CD8-positive, alpha-beta memory T cell (primary cell): Measurements from ENCODE around the gene FTCD. TPM values are rescaled to one million over a fixed set of nuclear protein-coding genes. Genes with fewer than 3 reads are reported as not detected.
"Not testable (repeated sequence)": the region's sequence is repeated elsewhere in the genome, so short reads cannot be mapped to it uniquely, and the experiment has no call there.

Source experiments
- CTCF ChIA-PET: fragments of 350-600 bp; sonication (Branson Sonifier 250); formaldehyde crosslinking; loops from one replicate; lab custom pipeline; 2021; ENCODE audit warnings: antibody characterized with exemption; lab: Charles Lee
- POLR2A ChIA-PET: fragments of 350-600 bp; sonication (Branson Sonifier 250); formaldehyde crosslinking; loops from one replicate; lab custom pipeline; 2021; ENCODE audit warnings: antibody characterized with exemption; lab: Charles Lee
- DNase-seq, 5 donors: peaks; one replicate each; pipeline versions ENCODE4 v3.0.0 to v3.0.0-alpha.2; 2020 to 2022; ENCODE audit warnings: mixed read lengths in 1 of 5
- H3K27ac ChIP-seq: one replicate; pipeline ENCODE4 v1.7.0; 2013; ENCODE audit warnings: low read depth, mild to moderate bottlenecking, low read length, moderate library complexity
- H3K27me3 ChIP-seq: 2 replicates; pipeline ENCODE4 v1.7.0; 2013; ENCODE audit warnings: low read length, mild to moderate bottlenecking; ENCODE audit not compliant: insufficient read depth, poor library complexity, severe bottlenecking
- H3K36me3 ChIP-seq: 2 replicates; pipeline ENCODE4 v1.7.0; 2013; ENCODE audit warnings: mild to moderate bottlenecking, low read length, moderate library complexity; ENCODE audit not compliant: insufficient read depth
- H3K4me1 ChIP-seq: 2 replicates; pipeline ENCODE4 v1.7.0; 2013; ENCODE audit warnings: mild to moderate bottlenecking, low read length, moderate library complexity; ENCODE audit not compliant: insufficient read depth
- H3K4me3 ChIP-seq: 2 replicates; pipeline ENCODE4 v1.7.0; 2013; ENCODE audit warnings: mild to moderate bottlenecking, low read length
- H3K9me3 ChIP-seq: 2 replicates; pipeline ENCODE4 v1.7.0; 2013; ENCODE audit warnings: mild to moderate bottlenecking, low read length
- H3K27ac Mint-ChIP-seq, 8 donors: one replicate each; pipeline ENCODE4 v1.8.0; 2020 to 2021; ENCODE audit warnings: mixed read lengths in 8 of 8, mild to moderate bottlenecking in 6 of 8, inconsistent platforms in 3 of 8, moderate library complexity in 3 of 8
- H3K27me3 Mint-ChIP-seq, 2 donors: one replicate each; pipeline ENCODE4 v1.8.0; 2020 to 2021; ENCODE audit warnings: mixed read lengths in 2 of 2, mild to moderate bottlenecking in 1 of 2, moderate library complexity in 1 of 2
- H3K36me3 Mint-ChIP-seq, 3 donors: one replicate each; pipeline ENCODE4 v1.8.0; 2020 to 2021; ENCODE audit warnings: mixed read lengths in 3 of 3, inconsistent platforms in 1 of 3, mild to moderate bottlenecking in 1 of 3
- H3K4me1 Mint-ChIP-seq, 3 donors: one replicate each; pipeline ENCODE4 v1.8.0; 2020 to 2021; ENCODE audit warnings: mixed read lengths in 3 of 3, inconsistent platforms in 1 of 3, mild to moderate bottlenecking in 1 of 3
- H3K4me3 Mint-ChIP-seq, 7 donors: one replicate each; pipeline ENCODE4 v1.8.0; 2020 to 2021; ENCODE audit warnings: mixed read lengths in 7 of 7, mild to moderate bottlenecking in 6 of 7, moderate library complexity in 4 of 7, inconsistent platforms in 2 of 7
- H3K9me3 Mint-ChIP-seq, 5 donors: one replicate each; pipeline ENCODE4 v1.8.0; 2020 to 2022; ENCODE audit warnings: mixed read lengths in 5 of 5, mild to moderate bottlenecking in 3 of 5, moderate library complexity in 2 of 5, inconsistent platforms in 1 of 5
- polyA plus RNA-seq: library from polyadenylated mRNA; unstranded; fragments of 300-500 nt; fragmentation: Illumina TruSeq; gene quantifications from one replicate; pipeline ENCODE4 v1.2.3, GENCODE V29; 2021
- total RNA-seq, 2 experiments: library from RNA; stranded (reverse); gene quantifications; one replicate each; pipeline ENCODE4 v1.2.3, GENCODE V29; 2021

The FTCD gene
- total and polyA plus RNA-seq, 3 experiments from 2014 or later = not detected

DNA sequence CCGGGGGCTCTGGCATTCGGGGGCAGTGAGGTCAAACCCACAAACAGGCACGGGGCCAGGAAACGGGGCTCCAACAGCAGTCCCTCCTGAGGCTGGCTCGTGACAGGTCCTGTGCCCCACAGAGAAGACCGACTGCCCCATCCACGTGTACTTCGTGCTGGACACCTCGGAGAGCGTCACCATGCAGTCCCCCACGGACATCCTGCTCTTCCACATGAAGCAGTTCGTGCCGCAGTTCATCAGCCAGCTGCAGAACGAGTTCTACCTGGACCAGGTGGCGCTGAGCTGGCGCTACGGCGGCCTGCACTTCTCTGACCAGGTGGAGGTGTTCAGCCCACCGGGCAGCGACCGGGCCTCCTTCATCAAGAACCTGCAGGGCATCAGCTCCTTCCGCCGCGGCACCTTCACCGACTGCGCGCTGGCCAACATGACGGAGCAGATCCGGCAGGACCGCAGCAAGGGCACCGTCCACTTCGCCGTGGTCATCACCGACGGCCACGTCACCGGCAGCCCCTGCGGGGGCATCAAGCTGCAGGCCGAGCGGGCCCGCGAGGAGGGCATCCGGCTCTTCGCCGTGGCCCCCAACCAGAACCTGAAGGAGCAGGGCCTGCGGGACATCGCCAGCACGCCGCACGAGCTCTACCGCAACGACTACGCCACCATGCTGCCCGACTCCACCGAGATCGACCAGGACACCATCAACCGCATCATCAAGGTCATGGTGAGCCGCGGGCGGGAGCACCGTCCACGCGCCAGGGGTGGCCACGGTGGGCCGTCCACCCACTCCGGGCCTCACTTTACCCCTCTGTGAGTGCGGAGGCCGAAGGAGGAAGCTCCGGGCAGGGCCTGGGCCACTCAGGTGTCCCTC is 43.3 kb downstream of the FTCD start:
- POLR2A ChIA-PET = interaction anchor here (0.5 kb wide), 1 partner anchor 11 kb away, joined by 6 read pairs; no protein-coding TSS in a partner anchor
- Mint-ChIP-seq H3K4me3 (no peak overlapping the region), H3K36me3 (peaks cover 2 to 17% (median 9%) of the 10 kb centered on the region in 3 donors), H3K27me3 (peaks cover 7 to 8% of the 10 kb centered on the region in 2 donors), H3K4me1 (no peaks in the 10 kb centered on the region), H3K27ac (no peak overlapping the region), H3K9me3 (peaks cover 11 to 16% (median 12%) of the 10 kb centered on the region in 5 donors)
- Histone ChIP-seq H3K27me3 (no peaks in the 10 kb centered on the region), H3K36me3 (no peaks in the 10 kb centered on the region), H3K9me3 (peaks cover 3% of the 10 kb centered on the region), H3K4me1 (no peaks in the 10 kb centered on the region), H3K4me3 (no peak overlapping the region), H3K27ac (no peak overlapping the region)
- DNase-seq = peak in 2 of 5 donors; percentile 0 to 39
- CTCF ChIA-PET = no interaction called here

DNA sequence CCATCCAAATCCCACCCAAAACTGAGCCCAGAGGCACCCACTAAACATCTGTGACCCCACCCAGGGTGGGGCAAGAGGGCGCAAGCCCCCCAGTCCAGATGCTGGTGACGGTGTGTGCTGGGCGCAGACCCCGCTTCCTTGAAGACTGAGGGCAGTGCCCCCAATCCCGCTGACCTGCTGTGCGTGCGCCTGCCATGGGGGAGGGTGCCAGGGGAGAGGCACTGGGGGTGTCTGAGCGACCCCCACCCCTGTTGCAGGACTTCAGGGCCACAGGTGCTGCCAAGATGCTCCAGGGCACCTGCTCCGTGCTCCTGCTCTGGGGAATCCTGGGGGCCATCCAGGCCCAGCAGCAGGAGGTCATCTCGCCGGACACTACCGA is 44.2 kb downstream of the FTCD start:
- no peak overlapping the region for H3K27ac Mint-ChIP-seq
- no peaks in the 10 kb centered on the region for H3K4me1 Mint-ChIP-seq
- H3K27me3 Mint-ChIP-seq = peaks cover 9 to 10% of the 10 kb centered on the region in 2 donors
- peaks cover 12 to 17% (median 13%) of the 10 kb centered on the region in 5 donors for H3K9me3 Mint-ChIP-seq
- no peak overlapping the region for H3K4me3 Mint-ChIP-seq
- H3K27ac ChIP-seq = no peak overlapping the region
- no peaks in the 10 kb centered on the region for H3K27me3 ChIP-seq
- H3K4me3 ChIP-seq = no peak overlapping the region
- DNase-seq = peak in 2 of 5 donors; percentile 0 to 33
- H3K36me3 Mint-ChIP-seq = peaks cover 0 to 22% (median 7%) of the 10 kb centered on the region in 3 donors
- ChIA-PET CTCF (no interaction called here), POLR2A (no interaction called here)
- peaks cover 3% of the 10 kb centered on the region for H3K9me3 ChIP-seq
- H3K4me1 ChIP-seq = no peaks in the 10 kb centered on the region
- no peaks in the 10 kb centered on the region for H3K36me3 ChIP-seq

GRCh38 chr21:46110499-46111192 is 44.7 kb downstream of the FTCD start:
- peaks cover 12 to 20% (median 14%) of the 10 kb centered on the region in 5 donors for H3K9me3 Mint-ChIP-seq
- no peaks in the 10 kb centered on the region for H3K4me1 ChIP-seq
- ChIA-PET CTCF (no interaction called here), POLR2A (no interaction called here)
- H3K27ac Mint-ChIP-seq = no peak overlapping the region
- peaks cover 3% of the 10 kb centered on the region for H3K9me3 ChIP-seq
- no peaks in the 10 kb centered on the region for H3K36me3 ChIP-seq
- no peaks in the 10 kb centered on the region for H3K4me1 Mint-ChIP-seq
- H3K27ac ChIP-seq = no peak overlapping the region
- peaks cover 0 to 24% (median 7%) of the 10 kb centered on the region in 3 donors for H3K36me3 Mint-ChIP-seq
- H3K27me3 Mint-ChIP-seq = peaks cover 11 to 14% of the 10 kb centered on the region in 2 donors
- H3K27me3 ChIP-seq = no peaks in the 10 kb centered on the region
- H3K4me3 Mint-ChIP-seq = no peak overlapping the region
- peak in 2 of 5 donors; percentile 0 to 31 for DNase-seq
- no peak overlapping the region for H3K4me3 ChIP-seq

DNA sequence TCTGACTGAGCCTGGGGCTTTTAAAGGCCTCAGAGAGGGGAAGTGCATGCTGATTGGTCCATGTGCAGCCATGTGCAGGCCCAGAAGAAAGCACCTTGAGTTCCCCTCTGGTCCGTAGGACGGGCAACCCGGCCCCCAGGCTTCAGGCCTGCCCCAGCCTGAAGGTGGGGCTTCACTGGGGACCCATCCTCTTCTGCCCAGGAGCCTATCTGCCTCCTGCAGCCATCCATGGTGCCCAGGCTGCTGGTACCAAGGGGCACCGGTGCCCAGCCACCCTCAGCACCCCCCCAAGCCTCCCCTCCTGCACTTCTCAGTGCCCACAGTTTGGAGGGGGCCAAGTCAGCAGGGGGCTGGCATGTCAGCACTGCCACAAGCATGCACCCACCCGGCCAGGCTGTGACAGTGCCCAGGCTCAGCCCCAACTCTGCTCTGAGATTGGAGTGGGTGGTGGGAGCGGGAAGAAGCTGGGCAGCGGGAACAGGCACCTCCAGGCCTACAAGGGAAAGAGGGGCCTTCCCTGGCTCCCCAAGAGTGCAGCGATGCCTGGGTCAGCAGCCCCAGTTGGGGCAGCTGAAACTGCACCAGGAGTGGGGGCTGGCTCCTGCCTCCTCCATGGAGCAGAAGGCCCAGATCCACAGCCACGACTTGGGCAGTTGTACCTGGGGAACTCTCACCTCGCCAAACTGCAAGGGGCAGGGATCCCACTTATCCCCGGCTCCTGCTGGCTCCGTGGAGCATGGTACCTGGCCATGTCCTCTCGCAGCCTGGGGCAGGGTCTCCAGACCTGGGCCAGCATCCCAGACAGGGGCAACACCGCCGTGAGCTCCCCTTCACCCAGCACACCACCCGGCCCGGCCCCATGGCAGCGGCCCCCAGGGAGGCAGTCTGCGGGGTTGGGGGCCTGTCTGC is 45.8 kb downstream of the FTCD start:
- Histone ChIP-seq H3K27me3 (no peaks in the 10 kb centered on the region), H3K36me3 (no peaks in the 10 kb centered on the region), H3K4me3 (no peak overlapping the region), H3K9me3 (peaks cover 3% of the 10 kb centered on the region), H3K4me1 (no peaks in the 10 kb centered on the region), H3K27ac (no peak overlapping the region)
- H3K27me3 Mint-ChIP-seq = peaks cover 13 to 19% of the 10 kb centered on the region in 2 donors
- no peak overlapping the region for H3K4me3 Mint-ChIP-seq
- no peaks in the 10 kb centered on the region for H3K4me1 Mint-ChIP-seq
- peaks cover 0 to 23% (median 7%) of the 10 kb centered on the region in 3 donors for H3K36me3 Mint-ChIP-seq
- POLR2A ChIA-PET = no interaction called here
- CTCF ChIA-PET = no interaction called here
- DNase-seq = peak in 1 of 5 donors; percentile 31
- peaks cover 12 to 25% (median 15%) of the 10 kb centered on the region in 5 donors for H3K9me3 Mint-ChIP-seq
- no peak overlapping the region for H3K27ac Mint-ChIP-seq

- no peak overlapping the region for H3K4me3 ChIP-seq
- POLR2A ChIA-PET = no interaction called here
- CTCF ChIA-PET = no interaction called here
- Mint-ChIP-seq H3K27ac (peak overlapping the region in 1 of 8 donors; percentile 50), H3K9me3 (peaks cover 19 to 31% (median 22%) of the 10 kb centered on the region in 5 donors), H3K36me3 (peaks cover 0 to 28% (median 6%) of the 10 kb centered on the region in 3 donors), H3K27me3 (peaks cover 18 to 25% of the 10 kb centered on the region in 2 donors), H3K4me1 (no peaks in the 10 kb centered on the region), H3K4me3 (no peak overlapping the region)
- H3K9me3 ChIP-seq = peaks cover 3% of the 10 kb centered on the region
- no peak for DNase-seq
- H3K36me3 ChIP-seq = no peaks in the 10 kb centered on the region
- no peaks in the 10 kb centered on the region for H3K4me1 ChIP-seq
- H3K27ac ChIP-seq = no peak overlapping the region
- H3K27me3 ChIP-seq = no peaks in the 10 kb centered on the region
Observed at GRCh38 chr21:46108827-46109312, 46.5 kb downstream of the FTCD start.

DNA sequence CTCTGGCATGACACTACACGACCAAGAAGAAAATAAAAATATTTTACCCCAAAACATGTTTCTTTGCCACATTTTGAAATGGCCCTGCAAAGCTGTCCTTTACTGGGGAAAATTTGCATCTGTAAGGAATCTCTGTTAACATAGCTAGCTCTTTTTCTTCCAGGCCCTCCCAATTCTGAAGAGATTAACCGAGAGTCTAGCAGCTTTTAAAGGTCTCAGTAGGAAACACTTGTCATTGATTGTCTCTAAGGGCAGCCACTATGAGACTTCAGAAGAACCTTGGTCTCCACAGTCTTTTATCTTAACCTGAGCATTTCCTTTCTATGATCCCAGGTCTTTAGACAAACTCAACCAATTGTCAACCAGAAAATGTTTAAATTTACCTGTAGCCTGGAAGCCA is 48.0 kb downstream of the FTCD start:
- H3K27ac ChIP-seq, H3K4me1 Mint-ChIP-seq, H3K9me3 ChIP-seq, H3K27me3 ChIP-seq, POLR2A ChIA-PET, H3K36me3 ChIP-seq, DNase-seq, H3K4me3 Mint-ChIP-seq, H3K4me1 ChIP-seq, H3K4me3 ChIP-seq, CTCF ChIA-PET: not testable (repeated sequence)
- Mint-ChIP-seq H3K9me3 (peaks cover 33 to 41% (median 36%) of the 10 kb centered on the region in 5 donors), H3K27me3 (peaks cover 28 to 40% of the 10 kb centered on the region in 2 donors), H3K27ac (peak overlapping the region in 1 of 8 donors; percentile 76), H3K36me3 (peaks cover 0 to 43% (median 3%) of the 10 kb centered on the region in 3 donors)

DNA sequence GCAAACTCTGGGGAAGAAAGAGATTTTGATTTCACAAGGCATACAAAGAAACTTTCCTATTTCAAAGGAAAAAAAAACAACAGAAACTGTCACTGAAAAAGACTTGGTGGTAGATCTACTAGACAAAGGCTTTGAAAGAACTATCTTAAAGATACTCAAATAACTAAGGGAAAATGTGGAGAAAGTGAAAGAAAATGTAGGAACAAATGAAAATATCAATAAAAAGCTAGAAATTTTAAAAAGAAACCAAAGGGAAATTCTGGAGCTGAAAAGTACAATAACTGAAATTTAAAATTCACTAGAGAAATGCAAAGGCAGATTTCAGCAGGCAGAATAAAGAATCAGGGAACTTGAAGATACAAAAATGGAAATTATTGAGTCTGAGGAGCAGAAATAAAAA is 51.3 kb downstream of the FTCD start:
- no peaks in the 10 kb centered on the region for H3K27me3 ChIP-seq
- H3K4me3 Mint-ChIP-seq = no peak overlapping the region
- no peaks in the 10 kb centered on the region for H3K4me1 ChIP-seq
- H3K9me3 ChIP-seq = peaks cover 3% of the 10 kb centered on the region
- peaks cover 7 to 17% (median 10%) of the 10 kb centered on the region in 3 donors for H3K4me1 Mint-ChIP-seq
- CTCF ChIA-PET = no interaction called here
- peaks cover 0 to 56% (median 3%) of the 10 kb centered on the region in 3 donors for H3K36me3 Mint-ChIP-seq
- H3K4me3 ChIP-seq = no peak overlapping the region
- H3K27ac ChIP-seq = no peak overlapping the region
- DNase-seq = no peak
- H3K9me3 Mint-ChIP-seq = peaks cover 37 to 49% (median 44%) of the 10 kb centered on the region in 5 donors
- H3K27ac Mint-ChIP-seq = peak overlapping the region in 1 of 8 donors; percentile 22
- H3K27me3 Mint-ChIP-seq = peaks cover 50 to 67% of the 10 kb centered on the region in 2 donors
- H3K36me3 ChIP-seq = no peaks in the 10 kb centered on the region
- POLR2A ChIA-PET = no interaction called here
